GM19452 (cell line): ENCODE results near the gene CAPN2.

Experiments used
- ATAC-seq: cut with Tn5 transposase; IDR thresholded peaks from one replicate; pipeline ENCODE4 v1.9.1; 2021; ENCODE audit not compliant: unreplicated experiment

The CAPN2 gene

GRCh38 chr1:223758734-223759133, 46.4 kb downstream of the CAPN2 start:
- ATAC-seq = no peak

- no peak for ATAC-seq
Observed at GRCh38 chr1:223759273-223759672, 46.9 kb downstream of the CAPN2 start.

- no peak for ATAC-seq
Observed at GRCh38 chr1:223760833-223761232, 48.5 kb downstream of the CAPN2 start.

GRCh38 chr1:223761411-223761810, 49.1 kb downstream of the CAPN2 start:
- ATAC-seq = no peak

GRCh38 chr1:223763251-223763650, 50.9 kb downstream of the CAPN2 start:
- ATAC-seq = no peak

- ATAC-seq = no peak
Observed at GRCh38 chr1:223763881-223764280, 51.5 kb downstream of the CAPN2 start.

- no peak for ATAC-seq
Observed at GRCh38 chr1:223765036-223765718, 52.8 kb downstream of the CAPN2 start.

- ATAC-seq = no peak
Observed at GRCh38 chr1:223765719-223766340, 53.5 kb downstream of the CAPN2 start.

GRCh38 chr1:223770621-223771315, 58.4 kb downstream of the CAPN2 start:
- ATAC-seq = no peak

- no peak for ATAC-seq
Observed at GRCh38 chr1:223771469-223771813, 59.1 kb downstream of the CAPN2 start.

GRCh38 chr1:223771814-223772770, 59.8 kb downstream of the CAPN2 start:
- no peak for ATAC-seq

GRCh38 chr1:223772771-223773160, 60.4 kb downstream of the CAPN2 start:
- no peak for ATAC-seq

GRCh38 chr1:223774134-223774814, 61.9 kb downstream of the CAPN2 start:
- ATAC-seq = no peak

GRCh38 chr1:223775054-223775453, 62.7 kb downstream of the CAPN2 start:
- no peak for ATAC-seq

GRCh38 chr1:223775711-223776074, 63.4 kb downstream of the CAPN2 start:
- no peak for ATAC-seq

GRCh38 chr1:223776075-223776814, 63.9 kb downstream of the CAPN2 start:
- no peak for ATAC-seq

GRCh38 chr1:223776826-223777454, 64.6 kb downstream of the CAPN2 start:
- no peak for ATAC-seq

GRCh38 chr1:223780318-223780717, 68.0 kb downstream of the CAPN2 start:
- ATAC-seq = no peak

- no peak for ATAC-seq
Observed at GRCh38 chr1:223780949-223781348, 68.6 kb downstream of the CAPN2 start.

- ATAC-seq = no peak
Observed at GRCh38 chr1:223783676-223784075, 71.3 kb downstream of the CAPN2 start.
